K562 (cell line): Measurements from ENCODE around the gene APBA2. TPM values are rescaled to one million over a fixed set of nuclear protein-coding genes. Genes with fewer than 3 reads are reported as not detected.
A peak's percentile ranks its signal among the peaks of the same experiment; 100 is the strongest.

Source experiments
- BDP1 ChIP-seq: IDR thresholded peaks from 3 replicates; pipeline ENCODE4 v1.6.1; 2011; ENCODE audit not compliant: insufficient read length, insufficient read depth
- C11orf30 ChIP-seq: fragments of 450-650 bp; IDR thresholded peaks from 2 replicates; pipeline ENCODE4 v1.6.1; 2016; ENCODE audit warnings: low read depth, mild to moderate bottlenecking
- E2F4 ChIP-seq: sonication (generic); formaldehyde crosslinking; IDR thresholded peaks from 2 replicates; pipeline ENCODE4 v1.8.0; 2022; ENCODE audit warnings: mild to moderate bottlenecking, low read depth, missing genetic modification reagents
- ESRRB ChIP-seq: fragments of 250-450 bp; sonication (Bioruptor Pico); IDR thresholded peaks from 2 replicates; pipeline ENCODE4 v1.5.0; 2020; ENCODE audit warnings: mild to moderate bottlenecking, moderate library complexity, borderline replicate concordance
- FIP1L1 ChIP-seq: fragments of 200-400 bp; formaldehyde crosslinking; IDR thresholded peaks from 2 replicates; pipeline ENCODE4 v1.6.1; 2018; ENCODE audit warnings: mild to moderate bottlenecking, low read depth, low read length; ENCODE audit not compliant: poor library complexity, severe bottlenecking
- HSF4 ChIP-seq: fragments of 250-450 bp; sonication (Bioruptor Pico); IDR thresholded peaks from 2 replicates; pipeline ENCODE4 v2.1.2; 2022; ENCODE audit warnings: mild to moderate bottlenecking, moderate library complexity, borderline replicate concordance
- MAX ChIP-seq: sonication (generic); formaldehyde crosslinking; IDR thresholded peaks from 2 replicates; pipeline ENCODE4 v1.9.0; 2022; ENCODE audit warnings: mild to moderate bottlenecking, missing genetic modification reagents
- MEF2D ChIP-seq: conservative IDR thresholded peaks from 2 replicates; pipeline ENCODE4 v1.6.1; 2016; ENCODE audit warnings: low read depth, missing genetic modification characterization, missing compliant biosample characterization
- NCOA4 ChIP-seq: fragments of 450-650 bp; IDR thresholded peaks from 2 replicates; pipeline ENCODE4 v1.6.1; 2018; ENCODE audit warnings: mild to moderate bottlenecking; ENCODE audit not compliant: partially characterized antibody
- NCOA6 ChIP-seq: fragments of 450-650 bp; IDR thresholded peaks from 2 replicates; pipeline ENCODE4 v1.6.1; 2017; ENCODE audit warnings: mild to moderate bottlenecking
- NELFE ChIP-seq: IDR thresholded peaks from 2 replicates; pipeline ENCODE4 v1.6.1; 2011; ENCODE audit warnings: mild to moderate bottlenecking; ENCODE audit not compliant: insufficient read depth, insufficient read length
- PYGO2 ChIP-seq: fragments of 450-650 bp; IDR thresholded peaks from 2 replicates; pipeline ENCODE4 v1.6.1; 2016; ENCODE audit warnings: mild to moderate bottlenecking, missing genetic modification characterization, moderate library complexity, missing compliant biosample characterization
- RCOR1 ChIP-seq, 2 experiments: IDR thresholded peaks; 2 replicates each; pipeline ENCODE4 v1.6.1; 2012; ENCODE audit warnings: low read depth in 2 of 2, low read length in 2 of 2, borderline replicate concordance in 1 of 2, improper control_type of control experiment in 1 of 2
- TFAM ChIP-seq: fragments of 250-450 bp; sonication (Bioruptor Pico); conservative IDR thresholded peaks from 2 replicates; pipeline ENCODE4 v1.5.0; 2021; ENCODE audit warnings: mild to moderate bottlenecking, moderate library complexity
- ZNF143 ChIP-seq: sonication (generic); formaldehyde crosslinking; IDR thresholded peaks from 2 replicates; pipeline ENCODE4 v1.9.0; 2022; ENCODE audit warnings: mild to moderate bottlenecking, missing genetic modification reagents
- ZNF224 ChIP-seq: sonication (generic); formaldehyde crosslinking; IDR thresholded peaks from 2 replicates; pipeline ENCODE4 v1.8.0; 2022; ENCODE audit warnings: mild to moderate bottlenecking, missing genetic modification reagents
- ZNF561 ChIP-seq: fragments of 450-650 bp; formaldehyde crosslinking; conservative IDR thresholded peaks from 2 replicates; pipeline ENCODE4 v1.4.0; 2020; ENCODE audit warnings: mild to moderate bottlenecking, moderate library complexity
- polyA plus RNA-seq, 8 experiments: library from polyadenylated mRNA; depleted of rRNA in 4 of 8; stranded (reverse) in 5 of 8; unstranded in 3 of 8; fragments of >200 nt; fragmentation: Nextera tagmentation in 2 of 8; fragmentation: Illumina TruSeq in 1 of 8; extraction: Ambion mirVana in 2 of 8; extraction: Trizol in 1 of 8; gene quantifications; 2 replicates each; pipeline versions ENCODE4 v1.2.1 to v1.2.3, GENCODE V29; 2011 to 2014; ENCODE audit warnings: inconsistent platforms in 1 of 8, missing spikeins in 1 of 8
- total RNA-seq, 7 experiments: library from RNA; depleted of rRNA in 6 of 7; stranded (reverse); fragments of >200 nt in 6 of 7; fragmentation: Illumina TruSeq in 2 of 7; extraction: Trizol in 2 of 7; gene quantifications; 2 replicates each; pipeline versions ENCODE4 v1.2.1 to v1.2.3, GENCODE V29; 2011 to 2021; ENCODE audit warnings: low replicate concordance in 1 of 7
- TF ChIP-seq, protein P1 (sequence below): sonication (generic); formaldehyde crosslinking; IDR thresholded peaks from 2 replicates; pipeline ENCODE4 v1.8.0; 2022; ENCODE audit warnings: mild to moderate bottlenecking, missing genetic modification reagents, borderline replicate concordance
- TF ChIP-seq, protein P2 (sequence below): fragments of 250-450 bp; sonication (Bioruptor Pico); IDR thresholded peaks from 2 replicates; pipeline ENCODE4 v1.4.0; 2020
- TF ChIP-seq, protein P3 (sequence below), 2 experiments: fragments of 250-450 bp in 1 of 2; fragments of 450-650 bp in 1 of 2; sonication (Bioruptor Pico) in 1 of 2; IDR thresholded peaks; 2 replicates each; pipeline versions ENCODE4 v1.6.1 to v1.8.0; 2016 to 2021; ENCODE audit warnings: mild to moderate bottlenecking in 2 of 2, moderate library complexity in 2 of 2, missing compliant biosample characterization in 1 of 2, missing genetic modification characterization in 1 of 2

APBA2 gene
- total and polyA plus RNA-seq, 9 of the 15 experiments (the other 6 are each of a cell fraction or from before 2014, with no cell fraction given): 0.24 to 40.9 (median 25.2) TPM

DNA sequence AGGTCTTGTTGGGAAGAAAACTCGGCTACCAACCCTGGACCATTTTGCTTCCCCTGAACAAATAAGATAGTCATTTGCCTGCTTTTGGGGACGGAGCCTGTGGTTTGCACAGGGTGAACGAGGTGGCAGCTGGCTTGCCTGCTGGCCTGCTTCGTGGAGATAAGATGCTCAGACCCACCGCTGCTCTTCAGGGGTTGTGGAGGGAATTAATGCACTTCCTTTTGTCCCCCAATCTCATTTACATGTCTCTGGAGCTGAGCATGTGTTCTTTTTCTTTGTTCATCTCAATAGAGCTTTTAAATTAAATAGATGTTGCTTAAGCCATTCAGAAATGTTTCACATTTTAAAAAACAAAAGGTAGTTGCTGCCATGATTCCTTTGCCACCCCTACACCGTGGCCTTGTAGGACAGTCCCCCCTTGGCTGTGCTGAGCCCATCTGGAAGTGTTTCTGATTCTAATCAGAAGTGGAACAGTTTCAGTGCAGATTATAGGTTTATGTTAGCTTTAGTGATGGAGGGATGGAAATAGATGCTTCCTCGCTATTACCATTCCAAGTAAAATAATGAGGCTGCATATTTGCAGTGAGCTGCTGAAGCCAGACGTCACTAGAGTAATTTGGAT is 25.6 kb downstream of the APBA2 start (continued):
- TF ChIP-seq, protein P1, sequence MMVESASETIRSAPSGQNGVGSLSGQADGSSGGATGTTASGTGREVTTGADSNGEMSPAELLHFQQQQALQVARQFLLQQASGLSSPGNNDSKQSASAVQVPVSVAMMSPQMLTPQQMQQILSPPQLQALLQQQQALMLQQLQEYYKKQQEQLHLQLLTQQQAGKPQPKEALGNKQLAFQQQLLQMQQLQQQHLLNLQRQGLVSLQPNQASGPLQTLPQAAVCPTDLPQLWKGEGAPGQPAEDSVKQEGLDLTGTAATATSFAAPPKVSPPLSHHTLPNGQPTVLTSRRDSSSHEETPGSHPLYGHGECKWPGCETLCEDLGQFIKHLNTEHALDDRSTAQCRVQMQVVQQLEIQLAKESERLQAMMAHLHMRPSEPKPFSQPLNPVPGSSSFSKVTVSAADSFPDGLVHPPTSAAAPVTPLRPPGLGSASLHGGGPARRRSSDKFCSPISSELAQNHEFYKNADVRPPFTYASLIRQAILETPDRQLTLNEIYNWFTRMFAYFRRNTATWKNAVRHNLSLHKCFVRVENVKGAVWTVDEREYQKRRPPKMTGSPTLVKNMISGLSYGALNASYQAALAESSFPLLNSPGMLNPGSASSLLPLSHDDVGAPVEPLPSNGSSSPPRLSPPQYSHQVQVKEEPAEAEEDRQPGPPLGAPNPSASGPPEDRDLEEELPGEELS (CRISPR knock-in tag): no peak
- TF ChIP-seq FIP1L1: no peak
- TF ChIP-seq, protein P2, sequence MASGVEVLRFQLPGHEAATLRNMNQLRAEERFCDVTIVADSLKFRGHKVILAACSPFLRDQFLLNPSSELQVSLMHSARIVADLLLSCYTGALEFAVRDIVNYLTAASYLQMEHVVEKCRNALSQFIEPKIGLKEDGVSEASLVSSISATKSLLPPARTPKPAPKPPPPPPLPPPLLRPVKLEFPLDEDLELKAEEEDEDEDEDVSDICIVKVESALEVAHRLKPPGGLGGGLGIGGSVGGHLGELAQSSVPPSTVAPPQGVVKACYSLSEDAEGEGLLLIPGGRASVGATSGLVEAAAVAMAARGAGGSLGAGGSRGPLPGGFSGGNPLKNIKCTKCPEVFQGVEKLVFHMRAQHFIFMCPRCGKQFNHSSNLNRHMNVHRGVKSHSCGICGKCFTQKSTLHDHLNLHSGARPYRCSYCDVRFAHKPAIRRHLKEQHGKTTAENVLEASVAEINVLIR (CRISPR knock-in tag): no peak
- no peak for TF ChIP-seq E2F4
- TF ChIP-seq, protein P3, sequence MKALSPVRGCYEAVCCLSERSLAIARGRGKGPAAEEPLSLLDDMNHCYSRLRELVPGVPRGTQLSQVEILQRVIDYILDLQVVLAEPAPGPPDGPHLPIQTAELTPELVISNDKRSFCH (CRISPR knock-in tag; IDR thresholded peaks at IDR 0.05): no peak
- TF ChIP-seq, protein P3 (tag; IDR thresholded peaks at IDR 0.05): peak; percentile 84; the same call in 1 of the 2 replicates
- peak; percentile 91 to 94 for TF ChIP-seq RCOR1 (IDR thresholded peaks at IDR 0.05; ENCODE audit: borderline replicate concordance in 1 of 2, low read depth in 2 of 2, low read length in 2 of 2)
- TF ChIP-seq PYGO2: peak; percentile 16; the same call in 1 of the 2 replicates
- TF ChIP-seq MEF2D (tag): no peak
- TF ChIP-seq ESRRB: no peak
- no peak for TF ChIP-seq C11orf30
- peak; percentile 86 for TF ChIP-seq MAX
- no peak for TF ChIP-seq ZNF561 (CRISPR knock-in tag)
- no peak for TF ChIP-seq NELFE
- no peak for TF ChIP-seq ZNF143 (CRISPR knock-in tag)
- TF ChIP-seq TFAM (CRISPR knock-in tag): no peak
- TF ChIP-seq NCOA6: no peak
- TF ChIP-seq ZNF224 (CRISPR knock-in tag): no peak
- no peak for TF ChIP-seq BDP1
- TF ChIP-seq HSF4 (CRISPR knock-in tag): no peak
- TF ChIP-seq NCOA4: no peak
